Stimulated activated CD4-positive, alpha-beta T cell treated with anti-CD3 and anti-CD28 coated beads, Interleukin-12 subunit alpha, Interleukin-12 subunit beta, amount 100 ng/mL, for 48 hours (primary cell): ENCODE results near the gene NDUFA5.

Source experiments
- DNase-seq, 3 donors: peaks; one replicate each; pipeline ENCODE4 v3.0.0-alpha.2; 2020; ENCODE audit warnings: low read depth in 2 of 3, low spot score in 1 of 3

NDUFA5 gene

DNA sequence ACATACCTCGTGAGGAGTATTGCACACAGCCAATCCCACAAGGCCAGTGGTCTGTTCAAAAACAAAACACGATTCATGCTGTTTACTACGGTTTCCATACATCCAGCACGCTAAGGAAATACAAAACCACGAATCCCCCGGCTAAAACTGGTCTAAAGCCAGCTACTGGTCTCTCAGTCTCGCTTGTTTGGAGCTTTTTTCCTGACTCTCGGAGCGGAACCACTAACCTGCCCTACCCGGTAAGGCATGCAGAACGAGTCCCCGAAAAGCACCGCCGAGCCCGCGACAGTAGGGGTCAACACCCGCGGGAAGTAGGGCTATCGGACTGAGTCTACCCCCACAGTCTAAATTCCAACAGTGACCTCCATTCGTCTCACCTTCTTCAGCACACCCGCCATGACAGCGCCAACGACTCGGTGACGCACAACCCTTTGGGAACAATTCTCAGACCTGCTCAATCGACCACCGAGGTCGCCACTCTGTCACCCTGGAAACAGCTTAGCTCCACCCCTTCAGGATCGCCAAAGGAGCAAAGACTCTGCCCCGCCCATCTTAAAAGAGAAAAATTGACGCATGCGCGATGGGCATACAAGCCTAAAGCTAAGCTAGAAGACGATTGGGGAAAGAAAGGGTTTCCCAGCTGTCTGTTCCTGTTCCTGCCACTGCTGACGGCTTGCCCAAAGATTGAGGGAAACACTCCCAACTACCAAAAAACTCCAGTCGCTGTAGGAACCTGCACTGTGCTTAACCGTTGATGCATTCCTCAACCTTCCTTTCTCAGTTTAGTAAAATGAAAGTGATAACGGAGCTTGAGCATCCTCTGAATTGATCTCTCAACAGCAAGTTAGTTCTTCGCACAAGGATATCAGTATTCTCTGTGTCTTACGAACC, at the start of gene NDUFA5:
NDUFA5 (minus strand) TSS at position 421 of the 891 bp plus-strand sequence; CDS start at position 398, 23 bp downstream.
- peak; percentile 92 to 99 (median 93) for DNase-seq

DNA sequence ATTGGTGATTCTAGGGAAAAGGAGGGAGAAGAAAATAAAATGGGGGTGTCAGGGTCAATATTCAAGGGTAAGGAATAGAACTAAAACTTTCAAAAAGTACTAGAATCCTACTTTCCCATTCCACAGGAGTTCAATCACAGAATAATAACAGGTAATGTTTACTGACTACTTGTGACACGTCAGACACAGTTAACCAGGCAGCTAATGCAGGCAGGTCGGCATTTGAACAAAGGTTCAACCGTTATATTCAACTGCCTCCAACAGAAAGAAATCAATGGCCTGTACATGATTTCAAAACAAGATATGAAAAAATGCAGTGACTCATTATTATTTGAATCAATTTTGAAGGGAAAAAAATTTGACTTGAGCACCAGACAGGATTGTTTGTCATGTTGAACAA, 47.1 kb upstream of the NDUFA5 start:
- DNase-seq, result no peak

DNA sequence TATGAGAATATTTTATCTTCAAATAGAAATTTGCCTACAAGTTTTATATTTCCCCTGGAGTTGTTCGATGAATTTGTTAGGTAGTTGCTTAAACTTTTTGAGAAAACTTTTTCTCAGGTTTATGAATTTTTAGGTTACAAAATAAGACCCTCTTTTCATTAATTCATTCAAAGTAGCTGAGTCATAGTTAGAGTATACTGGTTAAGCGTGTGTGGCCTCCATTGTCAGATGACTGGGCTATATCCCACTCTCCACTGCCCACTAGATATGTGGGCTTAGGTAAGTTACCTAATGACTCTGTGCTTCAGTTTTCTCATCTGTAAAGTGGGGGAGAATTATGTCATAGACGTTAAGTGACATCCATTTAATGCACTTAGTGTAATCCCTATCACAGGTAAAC, 45.0 kb upstream of the NDUFA5 start:
- DNase-seq, result no peak

DNA sequence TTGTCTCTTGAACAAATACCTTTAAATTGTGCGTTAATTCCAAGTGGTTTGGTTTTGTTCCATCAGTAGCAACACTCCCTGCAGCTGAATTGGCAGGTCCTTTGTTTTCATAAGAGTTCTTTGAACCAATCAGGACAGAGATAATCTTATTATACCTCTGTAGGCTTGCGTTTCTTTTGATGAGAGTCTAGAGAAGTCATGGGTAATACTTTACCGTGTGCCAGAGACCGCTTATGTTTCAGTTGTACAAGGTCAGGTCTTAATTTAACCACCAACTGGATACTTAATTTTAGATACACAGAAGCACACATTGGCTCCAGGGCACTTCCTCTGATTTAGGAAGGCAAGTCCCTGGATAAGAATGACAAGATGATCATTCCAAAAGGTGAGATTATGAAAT, 43.9 kb upstream of the NDUFA5 start, which contains the start of gene ASB15:
ASB15 (plus strand) TSS at position 292 of the 400 bp plus-strand sequence. CDS start 12,682 bp downstream, outside the sequence.
- no peak for DNase-seq

DNA sequence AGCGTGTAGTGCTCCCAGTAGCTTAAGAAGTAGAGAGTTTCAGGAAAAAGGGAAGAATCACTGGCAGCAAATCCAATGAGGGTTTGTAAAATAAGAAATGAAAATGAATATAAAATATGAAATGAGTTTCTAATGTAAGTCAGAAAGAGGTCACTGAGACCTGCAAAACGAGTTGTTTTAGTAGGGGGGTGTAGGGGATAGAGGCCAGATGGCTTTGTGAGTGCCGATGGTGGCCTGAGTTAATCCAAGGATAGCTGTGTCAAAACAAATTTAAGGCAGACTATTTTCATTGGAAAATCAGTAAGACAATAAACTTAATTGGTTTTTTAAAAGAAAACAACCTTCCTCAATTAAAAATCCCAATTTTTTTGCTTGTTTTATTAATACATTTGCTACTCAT, 43.3 kb upstream of the NDUFA5 start:
- DNase-seq, result no peak

DNA sequence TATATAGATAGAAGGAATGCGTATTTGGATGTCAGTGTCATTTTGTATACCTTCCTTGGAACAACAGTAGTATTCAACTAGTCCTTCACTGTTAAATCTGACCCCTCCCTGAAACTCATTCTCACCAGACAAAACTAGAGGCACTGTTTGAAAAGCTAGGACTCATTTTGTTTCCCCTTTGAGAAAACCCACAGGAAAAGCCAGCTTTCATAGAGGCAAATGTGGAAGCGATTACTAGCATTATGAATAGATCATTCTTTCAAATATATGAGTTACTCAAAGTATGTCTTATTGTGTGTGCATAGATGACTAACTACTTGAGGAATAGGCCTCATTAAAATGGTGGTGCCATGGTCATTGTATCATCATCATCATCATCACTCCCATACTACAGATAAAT, 42.1 kb upstream of the NDUFA5 start:
- DNase-seq, result no peak

DNA sequence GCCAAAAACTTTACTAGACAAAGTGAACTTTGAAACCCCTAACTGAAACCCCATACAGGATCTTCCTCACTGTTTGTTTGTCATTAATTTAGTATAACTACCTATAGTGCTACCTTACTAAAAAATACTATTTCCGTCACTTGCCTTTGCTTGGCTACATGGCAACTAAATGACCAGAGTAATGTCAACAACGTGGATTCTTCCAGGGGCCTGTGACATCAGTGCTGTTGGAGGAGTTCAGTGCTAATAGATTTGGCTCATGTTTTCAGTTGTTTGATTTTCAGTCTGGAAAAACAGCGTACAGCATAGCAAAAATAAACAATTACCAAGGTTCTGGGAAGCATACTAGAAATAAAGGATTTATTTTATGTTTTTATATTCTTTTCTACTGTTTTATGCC, 41.0 kb upstream of the NDUFA5 start:
- no peak for DNase-seq

DNA sequence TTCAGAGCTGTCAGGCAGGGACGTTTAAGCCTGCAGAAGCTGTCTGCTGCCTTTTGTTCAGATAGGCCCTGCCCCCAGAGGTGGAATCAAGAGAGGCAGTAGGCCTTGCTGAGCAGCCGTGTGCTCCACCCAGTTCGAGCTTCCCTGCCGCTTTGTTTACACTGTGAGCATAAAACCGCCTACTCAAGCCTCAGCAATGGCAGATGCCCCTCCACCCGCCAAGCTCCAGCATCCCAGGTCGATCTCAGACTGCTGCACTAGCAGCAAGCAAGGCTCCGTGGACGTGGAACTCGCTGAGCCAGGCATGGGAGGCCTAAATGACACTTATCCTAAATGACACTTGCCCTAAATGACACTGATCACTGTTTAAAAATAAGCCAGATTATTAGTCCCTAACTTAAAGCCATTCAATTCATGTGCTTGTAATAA, 37.2 kb upstream of the NDUFA5 start:
- no peak for DNase-seq

DNA sequence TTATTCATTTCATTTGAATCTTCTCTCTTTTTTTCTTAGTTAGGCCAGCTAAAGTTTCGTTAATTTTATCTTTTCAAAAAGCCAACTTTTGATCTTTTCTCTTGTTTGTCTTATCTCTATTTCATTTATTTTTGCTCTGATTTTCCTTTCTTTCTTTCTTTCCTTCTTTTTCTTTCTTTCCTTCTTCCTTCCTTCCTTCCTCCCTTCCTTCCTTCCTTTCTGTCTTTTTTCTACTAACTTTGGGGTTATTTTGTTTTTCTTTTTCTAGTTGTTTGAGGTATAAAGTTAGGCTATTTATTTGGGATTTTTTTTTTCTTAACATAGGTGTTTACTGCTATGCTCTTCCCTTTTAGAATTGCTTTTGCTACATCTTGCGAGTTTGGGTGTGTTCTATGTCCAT, 30.8 kb upstream of the NDUFA5 start:
- DNase-seq, result no peak

DNA sequence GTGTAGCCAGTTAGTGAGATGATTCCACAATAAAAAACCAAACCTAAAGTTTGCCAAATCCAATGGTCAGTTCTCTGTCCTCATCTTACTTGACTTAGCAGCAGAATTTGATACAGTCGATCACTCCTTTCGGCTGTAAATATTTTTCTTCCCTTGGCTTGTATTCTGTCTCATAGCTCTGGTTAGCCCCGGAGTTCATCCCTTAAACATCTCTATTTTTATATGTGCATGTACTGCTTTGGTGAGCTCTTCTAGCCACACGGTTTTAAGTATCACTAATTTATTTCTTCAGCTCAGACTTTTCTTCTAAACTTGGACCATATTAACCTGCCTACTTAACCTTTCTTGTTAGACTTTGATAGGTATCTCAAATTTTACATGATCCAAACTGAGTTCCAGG, 26.2 kb upstream of the NDUFA5 start:
- DNase-seq, result no peak

DNA sequence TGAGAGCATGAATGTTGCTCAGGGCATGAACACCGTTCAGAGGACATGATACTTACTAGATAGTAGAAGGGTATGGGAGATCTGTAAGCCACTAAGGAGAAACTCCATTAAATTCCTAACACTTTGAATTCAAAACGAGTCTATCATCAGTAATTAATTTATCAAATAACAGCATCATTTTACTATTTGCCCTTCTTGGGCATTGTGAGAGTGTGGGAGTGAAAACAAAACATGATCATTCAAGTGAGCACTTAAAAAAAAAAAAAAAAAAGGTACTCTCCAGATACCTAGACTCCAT, 23.5 kb upstream of the NDUFA5 start:
- DNase-seq, result no peak

DNA sequence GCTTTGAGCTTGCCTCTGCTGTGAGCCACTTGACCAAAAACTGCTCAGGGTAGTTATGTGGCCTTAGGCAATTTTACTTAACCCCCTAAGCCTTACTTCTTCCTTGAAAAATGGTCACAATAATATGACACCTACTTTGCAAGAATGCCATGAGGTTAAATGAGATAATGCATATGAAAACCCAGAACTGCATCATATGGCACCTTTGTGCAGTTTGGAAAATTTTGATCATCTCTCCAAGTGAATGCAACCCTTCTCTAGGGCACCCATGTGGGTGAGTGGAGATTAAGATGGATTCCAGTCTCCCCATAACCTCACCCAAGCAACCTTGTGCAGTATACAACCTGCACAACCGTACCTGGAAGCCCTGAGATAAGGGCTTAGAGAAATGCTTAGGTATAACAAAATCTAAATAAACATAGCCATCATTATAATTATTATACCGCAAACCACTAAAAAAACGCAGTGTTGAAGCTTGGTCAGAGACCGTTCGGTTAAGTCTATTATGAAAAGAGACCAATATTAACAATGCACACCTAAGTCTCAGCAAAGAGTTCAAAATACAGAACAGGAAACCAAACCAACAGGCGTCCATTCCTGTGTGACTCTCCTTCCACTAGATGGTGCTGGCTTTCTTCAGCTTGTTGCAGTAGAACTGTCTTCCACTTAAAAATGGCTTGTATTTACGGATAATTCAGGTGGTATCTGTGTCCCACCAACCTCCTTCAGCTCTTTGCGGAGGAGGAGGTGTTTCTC, 23.0 kb upstream of the NDUFA5 start:
- no peak for DNase-seq

DNA sequence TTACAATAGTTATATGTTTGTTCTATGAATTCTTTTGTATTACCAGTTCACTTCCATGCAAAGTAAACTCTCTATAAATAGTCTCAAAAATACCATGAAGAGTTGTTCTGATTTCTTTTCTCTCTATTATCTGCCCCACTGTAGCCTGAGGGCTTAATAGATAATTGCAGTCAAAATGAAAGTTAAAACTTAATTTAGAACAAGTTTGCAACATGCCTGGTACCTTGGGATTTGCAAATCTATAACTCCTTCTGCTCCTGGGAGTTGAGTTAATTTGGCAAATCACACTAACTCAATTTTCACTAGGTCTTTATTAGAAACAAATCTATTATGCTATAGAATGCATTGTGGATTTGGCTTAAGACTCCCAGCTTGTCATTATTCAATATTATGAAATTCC, 21.8 kb upstream of the NDUFA5 start:
- DNase-seq, result no peak

DNA sequence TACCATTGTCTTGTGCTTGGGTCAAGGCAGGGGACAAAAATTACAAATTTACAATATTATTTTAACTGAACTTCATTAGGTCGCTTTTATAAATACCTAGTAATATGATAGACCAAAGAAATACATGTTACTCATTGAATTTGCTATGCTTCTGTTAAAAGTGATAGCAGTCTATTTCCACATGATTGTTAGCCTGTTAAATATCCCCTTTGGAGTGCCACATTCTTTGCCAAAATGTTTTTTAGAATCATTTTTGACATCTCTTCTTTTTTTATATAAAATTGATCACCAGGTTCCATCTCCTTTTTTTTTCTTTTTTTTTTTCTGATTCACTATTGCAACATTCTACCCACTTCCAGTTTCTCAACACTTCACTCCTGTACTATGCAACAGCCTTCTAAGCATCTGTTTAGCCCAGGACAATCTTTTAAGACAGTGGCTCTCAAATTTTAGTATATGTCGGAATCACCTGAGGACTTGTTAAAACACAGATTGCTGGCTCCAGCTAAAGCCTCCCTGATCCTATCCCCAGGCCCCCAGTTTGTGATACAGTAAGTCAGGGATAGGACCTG, 16.4 kb upstream of the NDUFA5 start:
- no peak for DNase-seq

DNA sequence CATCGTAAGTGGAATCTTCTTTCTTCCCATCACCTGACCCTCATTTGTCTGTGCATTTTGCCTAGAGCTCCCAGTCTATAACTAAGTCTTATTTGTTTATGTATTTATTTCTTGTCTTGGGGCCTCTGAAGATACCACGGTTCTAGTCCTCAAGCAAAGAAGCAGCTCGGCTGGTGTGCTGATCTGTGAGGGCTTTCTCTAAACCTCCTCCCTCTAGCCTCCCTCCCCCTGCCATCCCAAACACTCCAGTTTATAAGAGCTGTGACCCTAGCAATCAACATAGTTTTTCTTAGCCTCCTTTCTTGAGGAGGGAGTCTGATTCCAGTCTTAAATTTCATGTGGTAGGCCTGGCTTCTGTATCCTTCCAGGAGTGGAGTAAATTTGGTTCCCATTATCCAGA, 15.7 kb upstream of the NDUFA5 start:
- DNase-seq, result no peak

DNA sequence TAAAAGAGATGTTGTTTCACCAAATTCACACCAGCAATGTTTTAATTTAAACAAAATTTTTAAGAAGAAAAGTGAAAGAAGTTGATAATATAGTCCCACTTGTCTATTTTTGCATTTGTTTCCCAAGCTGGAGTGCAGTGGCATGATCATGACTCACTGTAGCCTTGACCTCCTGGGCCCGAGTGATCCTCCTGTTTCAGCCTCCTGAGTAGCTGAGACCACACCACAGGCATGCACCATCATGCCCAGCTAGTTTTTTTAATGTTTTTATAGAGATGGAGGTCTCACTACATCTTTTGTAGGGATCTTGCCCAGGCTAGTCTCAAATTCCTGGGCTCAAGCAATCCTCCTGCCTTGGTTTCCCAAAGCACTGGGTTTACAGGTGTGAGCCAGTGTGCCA, 14.1 kb upstream of the NDUFA5 start:
- DNase-seq, result no peak

DNA sequence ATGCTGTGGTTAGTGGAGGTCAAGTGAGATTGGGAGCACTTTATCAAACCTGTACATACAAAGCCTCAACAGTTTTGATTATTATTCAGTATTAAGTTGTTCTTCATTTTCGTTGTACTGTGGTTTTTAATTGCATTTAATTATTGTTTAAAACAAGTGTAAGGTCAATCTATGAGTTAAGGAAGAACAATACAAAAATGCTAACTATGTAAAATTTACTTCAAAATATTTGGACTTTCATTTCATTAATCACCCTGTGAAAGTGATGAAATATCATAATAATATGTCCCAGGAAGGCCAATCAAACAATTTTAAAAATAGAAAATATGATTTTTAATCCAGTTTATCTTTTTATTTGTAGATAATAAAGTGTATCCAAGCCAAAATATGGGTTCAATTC, 13.6 kb upstream of the NDUFA5 start:
- DNase-seq, result no peak

DNA sequence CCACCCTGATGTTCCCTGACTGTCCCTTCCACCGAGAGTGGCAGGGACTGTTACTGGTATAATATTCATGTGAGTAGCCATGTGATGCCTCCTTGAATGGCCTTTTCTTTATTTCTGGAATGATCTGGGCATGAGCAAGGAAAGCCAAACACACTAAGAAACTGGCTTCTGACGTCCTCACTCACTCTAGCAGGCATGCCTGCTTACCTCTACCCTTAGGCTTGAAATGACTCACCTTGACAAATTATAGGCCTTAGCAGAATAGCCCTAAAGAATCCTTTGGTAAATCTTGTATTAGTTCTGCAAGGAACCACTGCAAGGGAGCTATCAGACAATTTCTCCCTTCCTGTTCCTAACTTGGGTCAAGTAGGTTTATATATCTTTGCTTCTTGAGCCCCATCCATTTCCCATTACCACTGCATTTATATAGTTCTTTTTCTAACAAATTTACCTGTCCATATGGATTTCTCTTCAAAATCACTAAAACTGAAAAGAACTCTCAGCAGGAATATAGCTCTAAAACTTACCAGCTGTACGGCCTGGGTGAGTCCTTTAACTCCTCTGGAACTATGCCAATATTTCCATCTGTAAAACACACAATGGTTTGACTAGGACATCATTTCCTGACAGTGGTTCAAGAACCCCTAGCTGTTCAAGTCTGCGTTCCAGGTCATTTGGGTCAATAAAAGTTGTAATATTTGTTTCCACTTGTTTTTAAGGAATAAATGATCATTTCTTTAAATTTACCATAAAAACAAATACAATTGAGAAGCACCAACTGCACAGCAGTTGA, 13.0 kb upstream of the NDUFA5 start:
- no peak for DNase-seq

DNA sequence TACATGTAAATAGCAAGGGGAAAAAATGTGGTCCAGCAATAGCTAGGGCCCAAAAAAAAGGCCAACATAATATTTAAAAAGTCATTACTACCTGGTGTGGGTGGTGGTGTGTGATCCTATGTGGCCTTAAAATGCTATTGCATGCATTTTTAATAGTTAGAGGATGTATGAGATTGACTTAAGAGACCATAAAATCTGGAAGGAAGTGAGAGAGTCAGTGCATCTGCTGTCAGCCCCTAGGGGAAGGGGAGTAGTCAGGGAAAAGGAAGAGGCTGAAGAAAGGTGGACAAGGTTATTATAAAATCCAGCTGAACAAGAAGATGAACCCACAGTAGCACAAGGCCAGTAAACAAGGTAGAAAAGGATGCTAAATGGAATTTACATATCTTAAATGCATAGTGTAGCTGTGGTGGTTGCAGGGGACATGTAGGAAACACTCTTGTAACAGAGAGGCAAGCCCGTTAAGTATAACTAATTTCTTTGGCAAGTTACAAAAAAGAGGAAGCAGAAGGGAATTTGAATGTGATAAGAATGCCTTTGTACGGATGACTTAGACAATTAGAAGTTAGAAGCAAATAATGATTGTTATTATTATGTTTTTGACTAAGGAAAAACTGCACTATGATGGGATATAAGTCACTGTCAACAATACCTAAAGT, 11.9 kb upstream of the NDUFA5 start:
- no peak for DNase-seq

DNA sequence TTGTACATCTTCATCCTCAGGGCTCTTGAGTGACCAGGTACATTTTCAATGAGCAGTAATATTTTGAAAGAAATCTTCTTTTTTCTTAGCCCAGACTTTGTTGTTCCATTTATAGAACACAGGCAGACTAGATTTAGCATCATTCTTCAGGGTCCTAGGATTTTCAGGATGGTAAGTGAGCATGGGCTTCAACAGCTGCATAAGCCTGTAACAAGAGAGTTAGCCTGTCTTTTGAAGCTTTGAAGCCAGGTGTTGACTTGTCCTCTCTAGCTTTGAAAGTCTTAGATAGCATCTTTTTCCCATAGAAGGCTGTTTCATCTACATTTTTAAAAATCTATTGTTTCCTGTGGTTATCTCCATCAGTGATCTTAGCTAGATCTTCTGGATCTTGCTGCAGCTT, 4.5 kb upstream of the NDUFA5 start:
- DNase-seq, result no peak
